DND-41 (cell line): ENCODE data around the gene MAGEA2B.

Experiments
- CTCF ChIP-seq: IDR thresholded peaks from 2 replicates; pipeline ENCODE4 v1.5.1; 2012; ENCODE audit warnings: borderline replicate concordance, low read length, moderate library complexity, mild to moderate bottlenecking; ENCODE audit not compliant: poor library complexity, severe bottlenecking; ENCODE audit errors: extremely low read depth
- EZH2 ChIP-seq: IDR thresholded peaks from 3 replicates; pipeline ENCODE4 v1.6.1; 2012; ENCODE audit warnings: borderline replicate concordance, low read depth, mild to moderate bottlenecking, moderate library complexity, low read length, inconsistent platforms; ENCODE audit not compliant: severe bottlenecking

GRCh38 chrX:152738560-152738959, 24.1 kb downstream of the MAGEA2B start:
- TF ChIP-seq CTCF (no peak), EZH2 (no peak)
